K562 (cell line): ENCODE measurements around the gene PIK3C2G. TPM values are rescaled to one million over a fixed set of nuclear protein-coding genes. Genes with fewer than 3 reads are reported as not detected.

ENCODE experiments used
- ATAC-seq: fragments of 200-7000 bp; cut with Tn5 transposase; 3 replicates; pipeline ENCODE4 v1.9.1; 2020; ENCODE audit warnings: moderate library complexity
- BruUV-seq: library from RNA; stranded (reverse); fragments of 400-500 nt; replicated peaks from 2 replicates; lab custom pipeline; 2021; lab: Mats Ljungman, UMichigan
- CTCF ChIA-PET: fragments of 300-600 bp; formaldehyde crosslinking; extraction: SDS; loops from one replicate; lab custom pipeline; 2021; ENCODE audit warnings: low intra/inter-chr PET ratio; lab: Yijun Ruan, JAX
- POLR2A ChIA-PET: fragments of 300-600, 350-650 bp; sonication (Branson Sonifier 250); formaldehyde crosslinking; extraction: SDS; loops from one replicate; lab custom pipeline; 2021; ENCODE audit warnings: antibody characterized with exemption, inconsistent platforms; lab: Yijun Ruan, JAX
- DNase-seq, 4 experiments: peaks; one replicate each; pipeline versions ENCODE4 v3.0.0 to v3.0.0-alpha.2; 2011 to 2018; ENCODE audit warnings: low spot score in 3 of 4, mixed read lengths in 3 of 4; ENCODE audit errors: extremely low read depth in 1 of 4
- FAIRE-seq: peaks from 2 replicates; lab custom pipeline; 2011; peaks lifted over from hg19 to GRCh38; lab: Jason Lieb, UNC
- H2AFZ ChIP-seq: 2 replicates; pipeline ENCODE4 v1.6.0; 2011; ENCODE audit warnings: low read depth, low read length, control low read depth, inconsistent platforms
- H3K27ac ChIP-seq: fragments of 200-600 bp; 3 replicates; pipeline ENCODE4 v1.8.0; 2011; ENCODE audit warnings: low read depth, mild to moderate bottlenecking, control low read depth, inconsistent platforms, low read length, moderate library complexity, mixed read lengths; ENCODE audit errors: extremely low read depth
- H3K27me3 ChIP-seq, 2 experiments: fragments of 300-600 bp in 1 of 2; 2 replicates in 1 of 2; 3 replicates in 1 of 2; pipeline versions ENCODE4 v1.6.0 to v1.8.0; 2011; ENCODE audit warnings: inconsistent platforms in 2 of 2, low read length in 2 of 2, mild to moderate bottlenecking in 1 of 2, mixed read lengths in 1 of 2, moderate library complexity in 1 of 2; ENCODE audit not compliant: control insufficient read depth in 2 of 2, insufficient read depth in 2 of 2
- H3K36me3 ChIP-seq: fragments of 300-600 bp; 3 replicates; pipeline ENCODE4 v1.8.0; 2011; ENCODE audit warnings: mild to moderate bottlenecking, low read length, inconsistent platforms; ENCODE audit not compliant: control insufficient read depth, insufficient read depth
- H3K4me1 ChIP-seq, 2 experiments: fragments of 200-600 bp in 1 of 2; replicated peaks in 1 of 2; 2 replicates in 1 of 2; 3 replicates in 1 of 2; pipeline versions ENCODE4 v1.5.1 to v1.8.0; 2011; ENCODE audit warnings: inconsistent platforms in 2 of 2, low read length in 2 of 2, mild to moderate bottlenecking in 1 of 2, mixed read lengths in 1 of 2, moderate library complexity in 1 of 2; ENCODE audit not compliant: control insufficient read depth in 2 of 2, insufficient read depth in 2 of 2
- H3K4me2 ChIP-seq: 2 replicates; pipeline ENCODE4 v1.6.1; 2011; ENCODE audit warnings: low read length, control low read depth, inconsistent platforms, mixed read lengths; ENCODE audit not compliant: insufficient read depth
- H3K4me3 ChIP-seq: fragments of 200-600 bp; sonication (generic), shearing (Covaris generic); 2 replicates; pipeline ENCODE4 v1.5.1; 2016; ENCODE audit warnings: control low read depth, inconsistent platforms
- H3K79me2 ChIP-seq: fragments of 200-600 bp; 3 replicates; pipeline ENCODE4 v1.8.0; 2011; ENCODE audit warnings: low read length, inconsistent platforms; ENCODE audit not compliant: control insufficient read depth, insufficient read depth
- H3K9ac ChIP-seq, 2 experiments: 2 replicates each; pipeline versions ENCODE4 v1.6.0 to v1.6.1; 2011; ENCODE audit warnings: low read depth in 2 of 2, low read length in 2 of 2, control low read depth in 1 of 2, inconsistent platforms in 1 of 2, mild to moderate bottlenecking in 1 of 2, mixed read lengths in 1 of 2; ENCODE audit not compliant: insufficient read depth in 1 of 2
- H3K9me1 ChIP-seq: one replicate; pipeline ENCODE4 v1.6.0; 2011; ENCODE audit warnings: inconsistent platforms, mild to moderate bottlenecking, low read length, moderate library complexity; ENCODE audit not compliant: control insufficient read depth, insufficient read depth
- H3K9me3 ChIP-seq: replicated peaks from 2 replicates; pipeline ENCODE4 v1.5.1; 2011; ENCODE audit warnings: low read depth, low read length, inconsistent platforms; ENCODE audit not compliant: control insufficient read depth, insufficient read depth
- H4K20me1 ChIP-seq: replicated peaks from 2 replicates; pipeline ENCODE4 v1.6.1; 2011; ENCODE audit warnings: low read length, inconsistent platforms, mixed read lengths; ENCODE audit not compliant: control insufficient read depth, insufficient read depth
- AFF1 ChIP-seq, 2 experiments: fragments of 450-650 bp; IDR thresholded peaks; 2 replicates each; pipeline ENCODE4 v1.6.1; 2018; ENCODE audit warnings: mild to moderate bottlenecking in 2 of 2, low read depth in 1 of 2; ENCODE audit not compliant: partially characterized antibody in 2 of 2
- BCL6 ChIP-seq: fragments of 250-450 bp; sonication (Bioruptor Pico); IDR thresholded peaks from 2 replicates; pipeline ENCODE4 v1.4.0; 2020
- CBX1 ChIP-seq: sonication (generic); IDR thresholded peaks from 2 replicates; pipeline ENCODE4 v1.6.1; 2016; ENCODE audit warnings: antibody characterized with exemption, low read depth, mild to moderate bottlenecking
- CEBPB ChIP-seq: fragments of 450-650 bp; IDR thresholded peaks from 2 replicates; pipeline ENCODE4 v1.6.1; 2016; ENCODE audit warnings: missing genetic modification characterization, missing compliant biosample characterization
- ETS2 ChIP-seq: IDR thresholded peaks from 2 replicates; pipeline ENCODE4 v1.6.1; 2016; ENCODE audit warnings: borderline replicate concordance, missing genetic modification characterization, mild to moderate bottlenecking, moderate library complexity, missing compliant biosample characterization; ENCODE audit not compliant: poor library complexity, severe bottlenecking
- FOXM1 ChIP-seq, 2 experiments: fragments of 450-650 bp in 1 of 2; sonication (generic) in 1 of 2; formaldehyde crosslinking in 1 of 2; IDR thresholded peaks; 2 replicates each; pipeline versions ENCODE4 v1.6.1 to v1.9.0; 2017 to 2022; ENCODE audit warnings: low read depth in 2 of 2, mild to moderate bottlenecking in 2 of 2, missing genetic modification reagents in 1 of 2, moderate library complexity in 1 of 2
- PHF8 ChIP-seq: fragments of 200-600 bp; sonication (generic); IDR thresholded peaks from 2 replicates; pipeline ENCODE4 v1.6.1; 2012; ENCODE audit warnings: mixed run types, mild to moderate bottlenecking, inconsistent platforms, low read length, moderate library complexity, borderline replicate concordance
- RAD51 ChIP-seq: fragments of 450-650 bp; IDR thresholded peaks from 2 replicates; pipeline ENCODE4 v1.7.1; 2016; ENCODE audit warnings: low read depth, mild to moderate bottlenecking, borderline replicate concordance
- RBM17 ChIP-seq: fragments of 200-400 bp; formaldehyde crosslinking; IDR thresholded peaks from 2 replicates; pipeline ENCODE4 v1.6.1; 2017; ENCODE audit warnings: low read depth, mild to moderate bottlenecking, low read length, borderline replicate concordance
- SREBF1 ChIP-seq: fragments of 150-350 bp; IDR thresholded peaks from 2 replicates; pipeline ENCODE4 v1.6.1; 2014; ENCODE audit warnings: antibody characterized with exemption, low read depth, low read length, borderline replicate concordance
- SRSF1 ChIP-seq: fragments of 200-400 bp; formaldehyde crosslinking; IDR thresholded peaks from 2 replicates; pipeline ENCODE4 v1.6.1; 2017; ENCODE audit warnings: mild to moderate bottlenecking, low read depth, low read length, moderate library complexity
- THAP12 ChIP-seq: fragments of 250-450 bp; sonication (Bioruptor Pico); IDR thresholded peaks from 2 replicates; pipeline ENCODE4 v1.9.0; 2021; ENCODE audit warnings: mild to moderate bottlenecking, inconsistent platforms
- ZNF699 ChIP-seq: fragments of 250-450 bp; sonication (Bioruptor Pico); IDR thresholded peaks from 2 replicates; pipeline ENCODE4 v1.8.0; 2021; ENCODE audit warnings: mild to moderate bottlenecking, moderate library complexity; ENCODE audit not compliant: insufficient replicate concordance
- in situ Hi-C: fragments of 300-500 bp; cut with MboI; formaldehyde crosslinking; loops from 4 replicates; pipeline ENCODE4 v1.15.0; 2018; ENCODE audit warnings: inconsistent platforms, mixed read lengths
- intact Hi-C: fragments of 100-400 bp; cut with micrococcal nuclease; formaldehyde crosslinking; loops from 2 replicates; pipeline ENCODE4 v1.14.2; 2022
- polyA plus RNA-seq, 8 experiments: library from polyadenylated mRNA; depleted of rRNA in 4 of 8; stranded (reverse) in 5 of 8; unstranded in 3 of 8; fragments of >200 nt; fragmentation: Nextera tagmentation in 2 of 8; fragmentation: Illumina TruSeq in 1 of 8; extraction: Ambion mirVana in 2 of 8; extraction: Trizol in 1 of 8; gene quantifications; 2 replicates each; pipeline versions ENCODE4 v1.2.1 to v1.2.3, GENCODE V29; 2011 to 2014; ENCODE audit warnings: inconsistent platforms in 1 of 8, missing spikeins in 1 of 8
- total RNA-seq, 7 experiments: library from RNA; depleted of rRNA in 6 of 7; stranded (reverse); fragments of >200 nt in 6 of 7; fragmentation: Illumina TruSeq in 2 of 7; extraction: Trizol in 2 of 7; gene quantifications; 2 replicates each; pipeline versions ENCODE4 v1.2.1 to v1.2.3, GENCODE V29; 2011 to 2021; ENCODE audit warnings: low replicate concordance in 1 of 7

PIK3C2G gene
- total and polyA plus RNA-seq, 9 of the 15 experiments (the other 6 are each of a cell fraction or from before 2014, with no cell fraction given) = not detected

- no peak for FAIRE-seq
- no peaks in the 10 kb centered on the region for H3K27me3 ChIP-seq
- no TSS peak for BruUV-seq
- TF ChIP-seq ZNF699 (CRISPR knock-in tag) (no peak), SRSF1 (no peak), CEBPB (tag) (no peak), BCL6 (no peak), FOXM1 (IDR thresholded peaks at IDR 0.05; ENCODE audit: low read depth) (no peak), FOXM1 (CRISPR knock-in tag; IDR thresholded peaks at IDR 0.05; ENCODE audit: low read depth) (no peak), PHF8 (no peak), AFF1 (IDR thresholded peaks at IDR 0.05; ENCODE audit: low read depth in 1 of 2, partially characterized antibody in 2 of 2) (no peak), ETS2 (tag) (no peak), THAP12 (CRISPR knock-in tag) (no peak), CBX1 (no peak), RAD51 (no peak), RBM17 (no peak), SREBF1 (no peak)
Measured at GRCh38 chr12:18294889-18295288, 33.6 kb downstream of the PIK3C2G start.

More at GRCh38 chr12:18294889-18295288, 33.6 kb downstream of the PIK3C2G start:
- ChIA-PET POLR2A (no interaction called here), CTCF (no interaction called here)
- H3K9me3 ChIP-seq = no peaks in the 10 kb centered on the region
- no peak overlapping the region for H3K4me2 ChIP-seq
- no peaks in the 10 kb centered on the region for H3K9me1 ChIP-seq
- in situ Hi-C loops = no loop called here
- H3K27ac ChIP-seq = no peak overlapping the region
- H4K20me1 ChIP-seq = no peaks in the 10 kb centered on the region
- no peaks in the 10 kb centered on the region for H3K36me3 ChIP-seq
- no peak overlapping the region for H3K9ac ChIP-seq
- H3K4me3 ChIP-seq = no peak overlapping the region
- no peaks in the 10 kb centered on the region for H3K79me2 ChIP-seq
- no peak for ATAC-seq
- no peak overlapping the region for H2AFZ ChIP-seq
- intact Hi-C loops = no loop called here
- no peaks in the 10 kb centered on the region for H3K4me1 ChIP-seq
- no peak for DNase-seq
